ENCODE results near the gene FAM120B. TPM values are rescaled to one million over a fixed set of nuclear protein-coding genes. Genes with fewer than 3 reads are reported as not detected.

Gene FAM120B
- total RNA-seq, 2 donors from 2014 or later: 25.1 to 28.5 TPM

DNA sequence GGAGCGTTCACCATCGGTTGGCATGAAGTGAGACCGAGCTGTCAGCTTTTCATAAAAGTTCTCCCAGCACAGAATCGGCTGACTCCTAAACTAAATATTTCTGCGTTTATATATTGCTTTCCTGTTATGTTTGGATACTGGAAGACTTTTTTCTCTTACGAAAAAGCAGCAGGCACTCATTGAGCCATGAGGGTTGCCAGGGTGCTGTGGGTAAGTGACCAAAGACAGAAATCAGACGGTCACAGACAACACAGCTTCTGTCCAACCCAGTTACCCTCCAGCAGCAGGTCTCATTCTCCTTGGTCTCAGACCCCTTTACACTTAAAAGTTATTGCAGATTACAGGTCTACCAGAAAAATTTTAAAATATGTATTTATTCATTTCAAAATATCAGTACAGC is 113.7 kb downstream of the FAM120B start:
- H3K27me3 ChIP-seq: no peaks in the 10 kb centered on the region
- no peaks in the 10 kb centered on the region for H3K4me1 ChIP-seq
- intact Hi-C loops (cut with DNase I): no loop called here
- H3K4me3 ChIP-seq: no peak overlapping the region
- no peak for DNase-seq
- no peak overlapping the region for H3K9ac ChIP-seq (ENCODE audit: low read depth in 2 of 2, low read length in 2 of 2)
- H3K9me3 ChIP-seq: no peaks in the 10 kb centered on the region
- TF ChIP-seq, protein P1, sequence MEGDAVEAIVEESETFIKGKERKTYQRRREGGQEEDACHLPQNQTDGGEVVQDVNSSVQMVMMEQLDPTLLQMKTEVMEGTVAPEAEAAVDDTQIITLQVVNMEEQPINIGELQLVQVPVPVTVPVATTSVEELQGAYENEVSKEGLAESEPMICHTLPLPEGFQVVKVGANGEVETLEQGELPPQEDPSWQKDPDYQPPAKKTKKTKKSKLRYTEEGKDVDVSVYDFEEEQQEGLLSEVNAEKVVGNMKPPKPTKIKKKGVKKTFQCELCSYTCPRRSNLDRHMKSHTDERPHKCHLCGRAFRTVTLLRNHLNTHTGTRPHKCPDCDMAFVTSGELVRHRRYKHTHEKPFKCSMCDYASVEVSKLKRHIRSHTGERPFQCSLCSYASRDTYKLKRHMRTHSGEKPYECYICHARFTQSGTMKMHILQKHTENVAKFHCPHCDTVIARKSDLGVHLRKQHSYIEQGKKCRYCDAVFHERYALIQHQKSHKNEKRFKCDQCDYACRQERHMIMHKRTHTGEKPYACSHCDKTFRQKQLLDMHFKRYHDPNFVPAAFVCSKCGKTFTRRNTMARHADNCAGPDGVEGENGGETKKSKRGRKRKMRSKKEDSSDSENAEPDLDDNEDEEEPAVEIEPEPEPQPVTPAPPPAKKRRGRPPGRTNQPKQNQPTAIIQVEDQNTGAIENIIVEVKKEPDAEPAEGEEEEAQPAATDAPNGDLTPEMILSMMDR (IDR thresholded peaks at IDR 0.05): no peak
- H3K36me3 ChIP-seq: no peaks in the 10 kb centered on the region
- no peak overlapping the region for H3K27ac ChIP-seq

DNA sequence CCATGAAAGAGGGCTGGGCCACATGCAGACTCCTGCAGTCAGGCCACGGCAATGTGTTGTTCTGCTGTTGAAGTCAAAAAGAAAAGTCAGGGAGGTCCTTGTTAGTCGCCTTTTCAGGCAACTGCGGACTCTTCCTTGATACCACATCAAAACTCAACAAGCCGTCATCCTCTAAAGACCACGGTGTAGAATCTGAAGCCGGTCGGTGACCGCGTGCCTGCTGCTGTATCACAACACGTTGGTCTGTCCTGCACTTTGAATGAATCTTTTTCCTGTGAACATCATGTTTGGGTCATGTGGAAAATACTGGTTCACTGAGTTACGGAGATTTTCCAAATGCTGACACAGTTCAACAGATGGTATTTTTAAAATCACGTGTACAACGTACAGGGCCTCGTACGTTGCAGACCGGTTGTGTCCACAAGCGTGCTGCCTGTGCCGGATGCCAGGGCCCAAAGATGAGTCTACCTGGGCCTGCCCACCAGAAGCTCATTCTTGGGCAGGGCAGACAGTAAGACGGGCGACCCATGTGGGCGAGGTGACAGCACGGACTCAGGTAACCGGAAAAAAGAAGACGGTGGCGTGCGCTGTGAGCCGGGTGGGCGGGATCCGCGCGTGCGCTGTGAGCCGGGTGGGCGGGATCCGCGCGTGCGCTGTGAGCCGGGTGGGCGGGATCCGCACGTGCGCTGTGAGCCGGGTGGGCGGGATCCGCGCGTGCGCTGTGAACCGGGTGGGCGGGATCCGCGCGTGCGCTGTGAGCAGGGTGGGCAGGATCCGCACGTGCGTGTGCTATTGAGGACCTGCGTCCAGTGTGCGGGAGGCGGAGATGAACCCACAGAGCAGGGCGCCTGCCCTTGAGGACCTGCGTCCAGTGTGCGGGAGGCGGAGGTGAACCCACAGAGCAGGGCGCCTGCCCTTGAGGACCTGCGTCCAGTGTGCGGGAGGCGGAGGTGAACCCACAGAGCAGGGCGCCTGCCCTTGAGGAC is 114.5 kb downstream of the FAM120B start:
- Histone ChIP-seq H3K9me3 (no peaks in the 10 kb centered on the region), H3K27ac (no peak overlapping the region), H3K9ac (ENCODE audit: low read depth in 2 of 2, low read length in 2 of 2) (no peak overlapping the region), H3K27me3 (no peaks in the 10 kb centered on the region), H3K4me3 (no peak overlapping the region), H3K36me3 (no peaks in the 10 kb centered on the region), H3K4me1 (no peaks in the 10 kb centered on the region)
- no peak for DNase-seq
- TF ChIP-seq, protein P1 (IDR thresholded peaks at IDR 0.05): no peak
- intact Hi-C loops (cut with DNase I): no loop called here

DNA sequence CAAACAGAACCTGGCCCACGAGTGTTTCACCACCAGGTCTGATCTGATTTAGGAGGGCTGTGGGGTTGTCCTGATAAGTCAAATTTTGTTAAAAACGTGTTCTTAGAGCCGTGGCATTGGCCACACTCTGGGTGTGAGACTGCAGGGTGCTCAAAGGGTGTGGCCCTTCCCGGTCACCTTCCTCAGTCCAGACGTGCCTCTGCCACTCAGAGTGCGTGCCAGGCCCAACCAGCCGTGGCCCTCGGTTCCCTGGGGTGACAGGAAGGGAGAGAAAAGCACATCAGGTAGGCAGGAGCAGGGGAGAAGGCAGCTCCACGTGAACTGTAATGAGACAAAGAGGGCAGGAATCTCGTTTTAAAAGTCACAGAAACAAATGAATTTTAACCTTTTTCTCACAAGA is 115.4 kb downstream of the FAM120B start:
- Histone ChIP-seq H3K36me3 (no peaks in the 10 kb centered on the region), H3K9me3 (no peaks in the 10 kb centered on the region), H3K9ac (ENCODE audit: low read depth in 2 of 2, low read length in 2 of 2) (no peak overlapping the region), H3K4me1 (no peaks in the 10 kb centered on the region), H3K27ac (no peak overlapping the region), H3K4me3 (no peak overlapping the region), H3K27me3 (no peaks in the 10 kb centered on the region)
- intact Hi-C loops (cut with DNase I): no loop called here
- DNase-seq: no peak
- TF ChIP-seq, protein P1 (IDR thresholded peaks at IDR 0.05): no peak

DNA sequence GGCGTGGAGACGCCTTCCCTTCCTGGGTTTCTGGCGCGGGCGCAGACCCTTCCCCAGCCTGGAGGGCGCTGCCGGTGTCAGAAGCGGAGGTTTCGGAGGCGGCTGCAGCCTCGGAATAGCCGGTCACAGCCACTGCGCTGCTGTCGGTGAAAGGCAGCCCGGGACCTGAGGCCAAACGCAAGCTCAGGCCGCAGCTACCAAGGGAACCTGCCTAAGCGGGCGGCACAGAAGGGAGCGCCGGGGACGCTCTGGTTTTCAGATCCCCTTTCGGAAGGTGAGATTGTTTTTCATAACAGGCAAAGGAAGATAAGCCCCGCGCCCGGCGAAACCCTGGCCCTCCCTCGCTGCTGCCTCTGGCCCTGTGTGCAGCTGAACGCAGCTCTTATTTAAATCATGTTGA is 116.5 kb downstream of the FAM120B start:
- TF ChIP-seq, protein P1 (IDR thresholded peaks at IDR 0.05): no peak
- no peaks in the 10 kb centered on the region for H3K9me3 ChIP-seq
- intact Hi-C loops (cut with DNase I): no loop called here
- H3K4me1 ChIP-seq: no peaks in the 10 kb centered on the region
- H3K27me3 ChIP-seq: no peaks in the 10 kb centered on the region
- no peak overlapping the region for H3K4me3 ChIP-seq
- no peak overlapping the region for H3K9ac ChIP-seq (ENCODE audit: low read depth in 2 of 2, low read length in 2 of 2)
- no peak overlapping the region for H3K27ac ChIP-seq
- no peak for DNase-seq
- H3K36me3 ChIP-seq: no peaks in the 10 kb centered on the region

DNA sequence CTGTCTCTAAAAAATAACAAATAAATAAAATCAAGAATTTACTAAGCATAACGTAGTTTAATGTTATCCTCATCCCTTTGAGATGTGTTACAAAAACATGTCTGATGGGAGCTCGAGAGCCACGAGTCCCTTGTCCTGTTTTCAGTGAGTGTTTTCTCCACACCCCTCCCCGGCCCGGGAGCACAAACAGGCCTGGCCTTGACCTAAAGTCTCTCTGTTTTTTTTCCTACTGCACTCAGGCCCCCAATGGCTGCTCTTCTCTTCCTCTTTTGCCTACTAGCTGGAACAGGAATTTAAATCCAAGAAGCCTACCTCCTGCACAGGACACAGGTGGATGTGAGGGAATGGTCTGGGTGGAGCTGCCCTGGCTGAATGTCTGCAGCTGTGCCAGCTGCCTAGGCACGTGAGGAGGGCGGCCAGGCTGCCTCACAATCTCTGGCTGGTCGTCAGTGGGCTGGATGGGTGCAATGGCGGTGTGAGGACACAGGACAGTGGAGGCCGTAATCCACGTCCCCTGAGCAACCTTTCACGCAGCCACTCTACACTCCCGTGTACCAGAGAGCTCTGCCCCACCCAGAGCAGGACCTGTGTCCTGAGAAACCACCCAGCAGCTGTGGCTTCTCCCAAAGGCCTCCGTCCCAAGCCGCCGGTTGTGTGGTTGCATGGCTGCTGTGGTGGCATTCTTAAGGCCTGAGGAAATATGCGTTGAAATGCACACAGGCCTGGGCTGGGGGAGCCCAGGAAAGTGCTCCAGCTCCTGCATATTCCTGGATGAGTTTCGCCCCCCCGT is 117.5 kb downstream of the FAM120B start:
- H3K9me3 ChIP-seq: no peaks in the 10 kb centered on the region
- intact Hi-C loops (cut with DNase I): no loop called here
- H3K4me3 ChIP-seq: no peak overlapping the region
- no peak for DNase-seq
- H3K27me3 ChIP-seq: no peaks in the 10 kb centered on the region
- H3K9ac ChIP-seq (ENCODE audit: low read depth in 2 of 2, low read length in 2 of 2): no peak overlapping the region
- TF ChIP-seq, protein P1 (IDR thresholded peaks at IDR 0.05): no peak
- H3K27ac ChIP-seq: no peak overlapping the region
- no peaks in the 10 kb centered on the region for H3K4me1 ChIP-seq
- H3K36me3 ChIP-seq: no peaks in the 10 kb centered on the region
